IPS-15b (cell line): ENCODE measurements around the gene MIPEP.
"Not testable (repeated sequence)": the region's sequence is repeated elsewhere in the genome, so short reads cannot be mapped to it uniquely, and the experiment has no call there.

ENCODE experiments used
- H3K27me3 ChIP-seq: one replicate; pipeline ENCODE4 v1.6.1; 2013; ENCODE audit warnings: low read length; ENCODE audit not compliant: control insufficient read depth, insufficient read depth
- H3K36me3 ChIP-seq: one replicate; pipeline ENCODE4 v1.6.1; 2013; ENCODE audit warnings: low read length; ENCODE audit not compliant: control insufficient read depth, insufficient read depth
- H3K4me1 ChIP-seq: one replicate; pipeline ENCODE4 v1.6.1; 2013; ENCODE audit warnings: mild to moderate bottlenecking, low read length; ENCODE audit not compliant: control insufficient read depth, insufficient read depth
- H3K4me3 ChIP-seq: one replicate; pipeline ENCODE4 v1.5.1; 2013; ENCODE audit warnings: low read depth, low read length
- H3K9ac ChIP-seq: one replicate; pipeline ENCODE4 v1.6.1; 2013; ENCODE audit warnings: low read depth, mild to moderate bottlenecking, low read length
- H3K9me3 ChIP-seq: one replicate; pipeline ENCODE4 v1.6.1; 2013; ENCODE audit warnings: mild to moderate bottlenecking, low read length; ENCODE audit not compliant: control insufficient read depth, insufficient read depth

MIPEP gene

DNA sequence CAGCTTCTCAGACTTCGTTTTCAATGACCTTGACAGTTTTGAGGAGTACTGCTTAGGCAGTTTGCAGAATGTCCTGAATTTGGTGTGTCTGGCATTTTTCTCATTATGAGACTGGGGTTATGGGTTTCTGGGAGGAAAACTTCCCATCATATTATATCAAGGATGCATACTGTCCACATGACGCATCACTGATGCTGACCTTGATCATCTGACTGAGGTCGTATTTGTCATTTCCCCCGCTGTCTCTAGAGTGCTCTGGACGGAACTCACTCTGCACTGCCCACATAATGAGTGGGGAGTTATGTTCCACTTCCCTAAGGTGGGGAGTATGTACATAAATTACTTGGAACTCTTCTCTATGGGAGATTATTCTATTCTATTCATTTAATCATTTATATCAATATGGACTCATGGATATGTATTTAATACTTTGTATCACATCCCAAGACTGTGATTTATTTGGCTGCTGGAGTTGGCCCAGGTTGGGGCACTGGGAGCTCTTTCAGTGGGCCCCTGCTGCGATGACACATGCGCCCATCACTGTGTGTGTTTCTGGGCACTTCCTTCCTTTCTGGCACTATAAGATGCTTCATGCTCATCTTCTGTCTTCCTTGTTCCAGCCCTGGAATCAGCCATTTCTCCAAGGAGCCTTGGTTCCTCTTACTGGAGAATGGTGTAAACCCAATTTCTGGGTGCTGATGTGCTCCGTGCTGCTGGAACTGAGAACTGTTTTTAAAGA lies 138.6 kb downstream of the MIPEP start:
- H3K9ac ChIP-seq: no peak overlapping the region
- H3K9me3 ChIP-seq: no peaks in the 10 kb centered on the region
- no peaks in the 10 kb centered on the region for H3K36me3 ChIP-seq

DNA sequence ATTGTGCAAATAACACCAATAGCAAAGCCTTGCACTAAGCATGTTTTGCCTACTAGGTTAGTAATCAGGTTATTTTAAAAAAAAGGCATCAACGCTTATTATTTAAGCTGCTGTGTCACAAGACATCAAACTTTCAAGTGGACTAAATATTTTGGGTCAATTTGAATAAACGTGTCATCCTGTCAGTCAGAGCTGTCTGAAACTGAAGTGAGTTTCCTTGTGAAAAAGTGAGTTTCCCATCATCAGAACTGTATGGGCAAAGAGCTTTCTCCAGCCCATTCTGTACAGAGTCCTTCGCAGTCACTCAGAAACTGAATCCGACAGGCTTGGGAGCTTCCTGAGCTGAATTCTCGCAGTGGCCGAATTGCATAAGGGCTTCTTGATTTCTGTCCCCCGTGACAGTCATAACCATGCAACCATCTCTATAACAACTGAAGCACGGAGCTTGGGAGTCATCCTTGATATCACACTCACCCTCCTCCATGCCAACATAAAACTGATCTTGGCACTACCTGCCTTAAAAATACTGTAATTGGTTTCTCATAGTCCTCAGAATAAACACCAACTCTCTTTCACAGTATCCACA lies 139.8 kb downstream of the MIPEP start:
- H3K36me3 ChIP-seq: no peaks in the 10 kb centered on the region
- H3K9ac ChIP-seq: no peak overlapping the region
- H3K27me3 ChIP-seq: no peaks in the 10 kb centered on the region
- no peak overlapping the region for H3K4me3 ChIP-seq
- peaks cover 10% of the 10 kb centered on the region for H3K4me1 ChIP-seq
- H3K9me3 ChIP-seq: no peaks in the 10 kb centered on the region

More for the DNA sequence above, 138.6 kb downstream of the MIPEP start:
- Histone ChIP-seq H3K27me3 (no peaks in the 10 kb centered on the region), H3K4me1 (peaks cover 10% of the 10 kb centered on the region), H3K4me3 (no peak overlapping the region)

DNA sequence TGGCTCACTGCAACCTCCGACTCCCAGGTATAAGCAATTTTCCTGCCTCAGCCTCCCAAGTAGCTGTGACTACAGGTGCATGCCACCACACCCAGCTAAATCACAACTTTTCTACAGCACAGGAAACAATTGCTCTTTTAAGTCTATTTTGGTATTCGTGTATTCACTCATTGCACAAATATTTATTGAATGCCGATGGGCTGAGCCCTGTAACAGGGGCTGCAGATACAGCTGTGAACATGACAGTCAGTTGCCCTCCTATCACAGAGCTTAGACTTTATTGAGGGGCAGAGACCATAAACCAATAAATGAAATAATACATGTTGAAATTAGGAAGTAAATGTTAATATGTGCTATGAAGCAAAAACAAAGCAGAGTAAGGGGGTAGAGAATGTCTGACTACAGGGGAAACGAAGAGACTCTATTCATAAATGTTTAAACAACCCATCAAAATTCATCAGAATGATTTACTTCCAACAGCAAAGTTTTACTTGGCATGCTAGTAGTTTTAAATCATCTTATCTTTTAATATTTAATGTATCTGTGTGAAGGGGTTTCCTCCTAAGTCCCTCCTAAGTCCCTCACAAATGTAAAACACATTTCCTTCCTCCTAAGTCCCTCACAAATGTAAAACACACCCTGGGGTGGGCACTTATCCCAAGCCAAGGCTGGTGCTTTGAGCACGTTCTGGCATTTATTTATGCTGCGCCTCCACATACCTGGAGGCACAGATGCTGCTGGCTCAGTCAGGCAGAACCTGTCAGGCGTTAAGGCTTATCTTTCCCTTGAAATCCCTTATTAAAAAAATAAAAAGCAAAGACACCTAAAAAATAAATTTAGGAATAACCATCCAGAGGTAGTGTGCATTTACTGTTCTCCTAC lies 140.8 kb downstream of the MIPEP start:
- Histone ChIP-seq H3K27me3 (no peaks in the 10 kb centered on the region), H3K9me3 (no peaks in the 10 kb centered on the region), H3K36me3 (no peaks in the 10 kb centered on the region), H3K4me1 (peaks cover 10% of the 10 kb centered on the region), H3K4me3 (no peak overlapping the region), H3K9ac (no peak overlapping the region)

DNA sequence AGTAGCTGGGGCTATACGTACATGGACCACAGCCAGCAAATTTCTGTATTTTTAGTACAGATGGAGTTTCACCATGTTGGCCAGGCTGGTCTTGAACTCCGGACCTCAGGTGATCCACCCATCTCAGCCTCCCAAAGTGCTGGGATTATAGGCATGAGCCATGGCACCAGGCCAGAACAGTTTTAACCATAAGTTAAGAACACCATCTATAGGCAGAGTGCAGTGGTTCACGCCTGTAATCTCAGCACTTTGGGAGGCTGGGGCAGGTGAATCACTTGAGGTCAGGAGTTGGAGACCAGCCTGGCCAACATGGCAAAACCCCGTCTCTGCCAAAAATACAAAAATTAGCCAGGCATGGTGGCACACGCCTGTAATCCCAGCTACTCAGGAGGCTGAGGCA lies 143.1 kb downstream of the MIPEP start:
- H3K36me3 ChIP-seq, H3K27me3 ChIP-seq, H3K9ac ChIP-seq, H3K4me3 ChIP-seq, H3K4me1 ChIP-seq, H3K9me3 ChIP-seq: not testable (repeated sequence)

DNA sequence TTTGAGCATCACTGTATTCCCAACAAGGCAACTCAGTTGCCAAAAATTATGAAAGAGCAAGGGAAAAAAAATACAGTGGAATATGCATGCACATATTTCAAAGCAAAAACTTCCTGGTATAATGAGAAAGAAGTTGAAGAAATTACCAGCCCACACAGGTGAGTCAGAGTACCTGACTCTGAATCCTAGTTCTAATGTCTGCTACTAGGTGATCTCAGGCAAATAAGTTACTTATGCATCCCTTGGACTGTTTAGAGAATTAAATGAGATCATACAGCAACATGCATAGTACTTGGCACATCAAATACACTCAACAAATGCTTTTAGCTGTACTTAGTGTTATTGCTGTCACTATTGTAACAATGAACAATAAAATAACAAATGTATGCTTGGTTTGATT lies 144.9 kb downstream of the MIPEP start:
- Histone ChIP-seq H3K36me3 (no peaks in the 10 kb centered on the region), H3K9me3 (no peaks in the 10 kb centered on the region), H3K27me3 (no peaks in the 10 kb centered on the region), H3K9ac (no peak overlapping the region), H3K4me3 (no peak overlapping the region), H3K4me1 (peaks cover 6% of the 10 kb centered on the region)

DNA sequence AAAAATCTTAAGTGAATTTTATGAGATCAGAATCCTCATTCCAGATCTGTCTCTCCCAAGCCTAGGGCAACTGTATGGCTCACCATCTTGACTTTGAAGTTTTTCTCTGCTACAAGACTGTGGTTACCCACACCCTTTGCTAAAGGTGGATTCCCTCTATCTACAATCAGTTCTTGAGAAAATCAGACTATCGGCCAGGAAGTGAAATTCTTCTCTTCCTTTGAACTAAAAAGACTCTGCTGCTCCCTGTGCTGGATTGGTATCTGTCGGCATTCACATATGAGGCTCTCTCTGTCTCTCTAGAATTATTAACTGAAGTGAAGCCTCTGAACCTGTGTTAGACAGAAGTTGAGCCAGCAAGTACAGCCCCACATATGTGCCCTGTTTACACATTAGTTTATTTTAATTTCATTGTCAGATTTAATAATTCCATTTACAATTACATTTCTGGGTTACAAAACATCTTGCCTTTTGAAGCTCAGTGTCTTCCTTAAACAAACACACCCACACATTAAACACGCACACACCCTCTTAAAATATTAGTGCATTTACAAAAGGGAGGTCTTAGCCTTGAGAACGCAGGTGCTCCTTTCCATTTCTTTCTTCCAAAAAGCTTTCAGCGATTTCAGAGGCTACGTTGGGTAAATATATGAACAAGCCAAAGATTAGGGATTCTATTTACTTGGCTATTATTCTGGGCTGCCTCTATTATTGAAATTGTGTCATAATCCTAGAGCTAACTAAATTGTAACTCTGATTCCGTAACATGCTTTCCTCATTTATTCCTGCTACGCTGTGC lies 145.7 kb downstream of the MIPEP start:
- no peaks in the 10 kb centered on the region for H3K9me3 ChIP-seq
- H3K9ac ChIP-seq: no peak overlapping the region
- no peaks in the 10 kb centered on the region for H3K27me3 ChIP-seq
- no peak overlapping the region for H3K4me3 ChIP-seq
- no peaks in the 10 kb centered on the region for H3K36me3 ChIP-seq
- H3K4me1 ChIP-seq: no peaks in the 10 kb centered on the region

DNA sequence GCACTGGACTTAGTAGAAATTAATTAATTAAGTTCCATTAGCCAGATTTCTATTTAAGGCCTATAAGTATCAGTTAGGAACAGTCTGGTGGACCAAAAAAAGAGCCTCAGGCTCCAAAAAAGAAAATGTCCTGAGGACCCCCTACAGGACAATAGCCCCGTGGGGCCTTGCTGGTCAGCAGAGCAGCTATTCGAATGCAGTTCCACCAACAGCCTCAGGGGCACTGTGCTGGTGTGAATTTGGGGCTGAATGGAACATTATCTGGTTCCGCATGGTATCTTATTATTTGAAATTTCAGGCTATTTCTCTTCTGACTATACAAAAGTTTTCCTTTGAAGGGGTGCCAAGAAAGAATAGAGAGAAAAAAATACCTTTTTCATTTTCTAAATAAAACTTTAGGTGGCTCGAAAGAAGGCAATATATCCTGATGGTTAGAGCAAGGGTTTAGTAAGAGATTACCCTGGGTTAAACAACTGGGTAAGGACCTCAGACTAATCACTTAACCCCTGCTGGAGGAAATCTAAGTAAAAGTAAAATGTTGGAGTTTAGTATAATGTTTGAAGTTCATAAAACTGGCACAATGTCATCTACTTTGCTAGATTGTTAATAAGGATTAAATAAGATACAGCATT lies 147.2 kb downstream of the MIPEP start:
- H3K4me3 ChIP-seq: no peak overlapping the region
- no peaks in the 10 kb centered on the region for H3K27me3 ChIP-seq
- H3K4me1 ChIP-seq: no peaks in the 10 kb centered on the region
- H3K36me3 ChIP-seq: no peaks in the 10 kb centered on the region
- H3K9me3 ChIP-seq: no peaks in the 10 kb centered on the region
- H3K9ac ChIP-seq: no peak overlapping the region

DNA sequence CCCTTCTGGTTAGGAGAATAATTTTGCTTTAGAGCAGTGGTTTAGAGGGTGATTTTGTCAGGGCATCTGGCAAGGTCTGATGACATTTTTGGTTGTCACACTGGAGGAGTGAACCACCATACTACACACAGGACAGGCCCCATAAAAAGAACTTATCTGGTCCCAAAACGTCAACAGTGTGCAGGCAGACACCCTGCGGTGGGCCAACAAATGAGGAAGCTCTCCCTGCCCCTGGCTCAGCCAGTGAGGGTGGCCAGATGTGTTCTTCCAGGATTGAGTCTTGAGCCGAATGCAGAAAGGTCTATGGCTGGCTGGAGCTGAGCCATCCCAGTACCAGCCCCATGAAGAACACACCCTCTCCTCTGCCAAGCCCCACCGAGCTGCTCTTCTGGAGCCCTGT lies 149.2 kb downstream of the MIPEP start:
- Histone ChIP-seq H3K4me3 (no peak overlapping the region), H3K9ac (no peak overlapping the region), H3K36me3 (no peaks in the 10 kb centered on the region), H3K27me3 (no peaks in the 10 kb centered on the region), H3K9me3 (no peaks in the 10 kb centered on the region), H3K4me1 (no peaks in the 10 kb centered on the region)

DNA sequence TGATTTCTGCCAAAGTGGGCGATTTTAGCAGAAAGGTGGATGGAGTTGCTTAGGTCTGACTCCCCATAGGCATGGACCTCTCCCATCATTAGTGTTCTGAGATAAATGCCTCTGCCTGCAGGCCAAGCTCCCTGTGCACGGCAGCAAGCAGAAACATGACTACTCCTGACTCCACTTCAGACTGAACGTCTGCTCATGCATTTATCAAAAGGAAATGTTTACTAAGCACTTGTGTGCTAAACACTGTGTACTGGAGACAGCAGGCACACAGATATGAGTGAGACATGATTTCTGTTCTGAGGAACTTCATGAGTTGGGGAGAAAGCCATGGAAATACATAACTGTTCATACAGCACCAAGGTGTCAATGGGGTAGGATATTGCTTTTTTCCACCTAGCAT lies 149.6 kb downstream of the MIPEP start:
- H3K36me3 ChIP-seq: no peaks in the 10 kb centered on the region
- no peaks in the 10 kb centered on the region for H3K27me3 ChIP-seq
- no peaks in the 10 kb centered on the region for H3K9me3 ChIP-seq

DNA sequence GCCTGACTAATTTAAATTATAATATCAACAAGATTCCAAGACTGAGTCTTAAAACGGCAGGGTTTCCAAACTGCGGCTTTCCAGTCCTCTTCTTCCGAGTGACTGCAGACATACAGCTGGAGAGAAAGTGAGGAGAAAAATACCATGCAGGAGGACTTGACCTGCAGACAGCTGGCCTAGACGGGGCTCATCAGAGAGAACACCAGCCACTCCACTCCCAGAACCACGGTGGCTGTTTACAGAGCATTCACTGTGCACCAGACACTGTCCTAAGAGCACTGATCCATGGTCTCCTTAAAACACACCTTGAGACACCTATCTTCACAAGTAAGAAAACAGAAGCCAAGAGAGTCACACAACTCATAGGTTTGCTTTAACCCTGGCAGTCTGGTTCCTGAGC lies 152.7 kb downstream of the MIPEP start:
- Histone ChIP-seq H3K4me3 (no peak overlapping the region), H3K9ac (no peak overlapping the region), H3K27me3 (no peaks in the 10 kb centered on the region), H3K36me3 (no peaks in the 10 kb centered on the region), H3K4me1 (no peaks in the 10 kb centered on the region), H3K9me3 (no peaks in the 10 kb centered on the region)

More for the DNA sequence above, 149.6 kb downstream of the MIPEP start:
- Histone ChIP-seq H3K4me1 (no peaks in the 10 kb centered on the region), H3K4me3 (no peak overlapping the region), H3K9ac (no peak overlapping the region)

DNA sequence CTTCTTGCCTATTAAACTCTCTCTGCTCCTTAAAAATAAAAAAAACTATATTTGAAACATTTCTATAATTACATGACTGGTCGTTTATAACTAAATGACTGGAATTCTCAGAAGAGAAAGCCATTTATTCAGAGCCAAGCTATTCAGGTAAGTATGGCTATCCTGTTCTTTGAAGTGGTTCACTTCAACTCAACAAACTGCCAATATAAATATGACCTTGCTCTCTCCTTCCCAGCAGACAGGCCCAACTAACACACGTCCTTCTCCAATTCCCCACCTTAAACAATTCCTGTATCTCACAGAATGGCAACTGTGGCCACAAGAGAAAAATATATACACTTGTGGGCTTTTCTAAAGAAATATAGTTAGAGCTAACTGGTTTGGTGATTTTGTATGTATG lies 153.9 kb downstream of the MIPEP start:
- Histone ChIP-seq H3K9ac (no peak overlapping the region), H3K27me3 (no peaks in the 10 kb centered on the region), H3K36me3 (no peaks in the 10 kb centered on the region), H3K4me3 (no peak overlapping the region), H3K4me1 (no peaks in the 10 kb centered on the region), H3K9me3 (no peaks in the 10 kb centered on the region)
